IPS-20b (cell line): Measurements from ENCODE around the gene CYB561.
A peak's percentile ranks its signal among the peaks of the same experiment; 100 is the strongest.

Experiments
- H3K27ac ChIP-seq: one replicate; pipeline ENCODE4 v1.5.1; 2013; ENCODE audit warnings: low read length
- H3K27me3 ChIP-seq: 2 replicates; pipeline ENCODE4 v1.6.1; 2013; ENCODE audit warnings: mild to moderate bottlenecking, low read length, inconsistent platforms; ENCODE audit not compliant: insufficient read depth
- H3K36me3 ChIP-seq: 2 replicates; pipeline ENCODE4 v1.6.1; 2013; ENCODE audit warnings: low read depth, mild to moderate bottlenecking, inconsistent platforms, low read length, moderate library complexity; ENCODE audit not compliant: insufficient read depth
- H3K4me1 ChIP-seq: 2 replicates; pipeline ENCODE4 v1.6.1; 2013; ENCODE audit warnings: mild to moderate bottlenecking, control low read depth, inconsistent platforms, low read length, moderate library complexity; ENCODE audit not compliant: insufficient read depth
- H3K4me3 ChIP-seq: 2 replicates; pipeline ENCODE4 v1.5.1; 2013; ENCODE audit warnings: mild to moderate bottlenecking, low read length, inconsistent platforms
- H3K9ac ChIP-seq: 2 replicates; pipeline ENCODE4 v1.6.1; 2013; ENCODE audit warnings: low read depth, mild to moderate bottlenecking, inconsistent platforms, low read length, moderate library complexity
- H3K9me3 ChIP-seq: 2 replicates; pipeline ENCODE4 v1.6.1; 2013; ENCODE audit warnings: mild to moderate bottlenecking, low read depth, low read length, inconsistent platforms; ENCODE audit not compliant: insufficient read depth

The CYB561 gene

DNA sequence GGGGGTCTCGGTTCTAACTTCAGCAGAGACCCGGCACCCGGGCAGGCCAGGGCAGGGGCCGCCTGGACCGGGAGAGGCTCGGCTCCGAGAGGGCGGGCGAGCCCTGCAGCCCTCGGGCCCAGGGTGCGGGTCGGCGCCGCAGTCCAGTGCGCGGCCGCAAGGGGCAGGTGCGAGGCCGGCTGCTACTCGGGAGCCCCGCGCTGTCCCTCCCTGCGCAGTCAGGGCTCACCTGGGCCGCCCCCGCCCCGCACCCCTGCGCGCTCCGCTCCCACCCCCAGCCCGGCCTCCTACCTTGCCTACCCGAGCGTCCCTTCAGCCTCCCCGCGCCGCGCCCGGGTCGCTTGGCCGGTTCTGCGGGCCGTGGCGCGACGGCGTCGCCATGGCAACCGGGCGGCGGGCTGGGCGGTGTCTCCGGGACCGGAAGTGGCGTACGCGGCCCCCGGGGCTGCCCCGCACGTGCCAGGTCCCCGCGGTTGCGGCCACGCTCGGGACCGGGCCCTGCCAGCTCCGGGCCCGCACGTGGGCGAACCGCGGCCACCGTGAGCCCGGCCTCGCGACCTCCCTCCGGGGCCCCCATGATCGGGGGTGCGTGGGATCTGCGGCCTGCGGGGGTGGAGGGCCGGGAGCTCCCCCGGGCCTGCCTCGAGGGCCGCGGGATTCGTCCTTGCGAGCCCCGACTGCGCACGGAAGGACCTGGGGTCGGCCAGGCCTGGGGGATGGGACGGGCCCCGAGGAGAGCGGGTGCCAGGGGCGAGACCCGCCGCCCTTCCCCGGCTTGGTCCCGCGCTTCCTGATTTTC is at the start of gene CYB561:
Gene CYB561, minus strand, starts transcription at position 353 of the 799 bp plus-strand sequence. CDS start 8,759 bp downstream, outside the sequence.
- Histone ChIP-seq H3K4me3 (peak within 1 kb of the TSS; percentile 69; the same call in 1 of the 2 replicates), H3K9ac (peak within 1 kb of the TSS; percentile 60), H3K36me3 (no peaks in the 10 kb centered on the region), H3K27me3 (peaks cover 27% of the 10 kb centered on the region; the same call in 1 of the 2 replicates), H3K27ac (no peak within 1 kb of the TSS), H3K4me1 (peaks cover 13% of the 10 kb centered on the region), H3K9me3 (no peaks in the 10 kb centered on the region)

DNA sequence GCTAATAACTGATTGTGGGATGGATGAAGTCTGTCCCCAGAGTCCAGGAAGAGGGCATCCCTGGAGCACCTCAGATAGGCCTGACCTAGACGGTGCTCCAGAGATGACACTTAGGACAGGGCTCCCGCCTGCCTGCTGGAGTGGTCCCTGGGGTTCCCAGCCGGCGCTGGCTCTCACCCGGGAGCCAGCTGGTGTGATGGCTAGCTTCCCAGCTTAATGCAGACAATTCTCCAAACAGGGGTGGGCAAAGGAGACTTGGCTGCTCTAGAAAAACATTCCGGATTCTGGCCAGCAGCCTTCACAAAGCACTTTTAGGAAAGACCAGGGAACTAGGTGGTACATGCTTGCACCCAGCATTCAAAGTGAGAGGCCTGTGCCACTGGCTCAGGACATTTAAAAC is 49.4 kb upstream of the CYB561 start:
- Histone ChIP-seq H3K36me3 (no peaks in the 10 kb centered on the region), H3K4me3 (no peak overlapping the region), H3K9ac (no peak overlapping the region), H3K27me3 (peaks cover under 1% of the 10 kb centered on the region; the same call in 1 of the 2 replicates), H3K4me1 (peaks cover 6% of the 10 kb centered on the region; the same call in 1 of the 2 replicates), H3K9me3 (no peaks in the 10 kb centered on the region), H3K27ac (no peak overlapping the region)

- H3K9ac ChIP-seq: no peak overlapping the region
- no peaks in the 10 kb centered on the region for H3K36me3 ChIP-seq
- H3K4me3 ChIP-seq: no peak overlapping the region
- peaks cover 6% of the 10 kb centered on the region; the same call in 1 of the 2 replicates for H3K4me1 ChIP-seq
- no peak overlapping the region for H3K27ac ChIP-seq
- H3K9me3 ChIP-seq: no peaks in the 10 kb centered on the region
- H3K27me3 ChIP-seq: no peaks in the 10 kb centered on the region
Observed at GRCh38 chr17:63494300-63494928, 48.3 kb upstream of the CYB561 start.

GRCh38 chr17:63493411-63493810 is 47.3 kb upstream of the CYB561 start:
- peaks cover 6% of the 10 kb centered on the region; the same call in 1 of the 2 replicates for H3K4me1 ChIP-seq
- no peak overlapping the region for H3K27ac ChIP-seq
- no peaks in the 10 kb centered on the region for H3K9me3 ChIP-seq
- H3K27me3 ChIP-seq: no peaks in the 10 kb centered on the region
- no peaks in the 10 kb centered on the region for H3K36me3 ChIP-seq
- no peak overlapping the region for H3K9ac ChIP-seq
- H3K4me3 ChIP-seq: no peak overlapping the region

DNA sequence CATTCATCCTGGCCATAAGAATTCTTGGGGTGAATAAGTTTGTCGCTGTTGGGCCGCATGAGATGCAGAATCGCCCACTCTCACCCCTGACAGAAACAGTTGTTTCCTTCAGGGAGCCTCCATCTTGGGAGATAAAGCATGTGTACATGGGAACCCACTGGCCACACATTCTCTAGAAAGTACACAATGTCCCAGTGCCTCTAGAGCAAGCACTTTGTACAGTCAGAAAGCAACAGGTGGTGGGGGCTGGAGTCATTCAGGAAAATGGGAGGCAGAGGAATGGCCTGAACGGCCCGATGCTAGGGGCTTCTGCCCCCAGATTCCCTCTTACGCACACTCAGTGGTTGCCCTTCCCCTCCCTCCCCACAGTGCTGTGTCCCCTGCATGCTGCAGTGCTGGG is 46.8 kb upstream of the CYB561 start:
- H3K4me3 ChIP-seq: no peak overlapping the region
- peaks cover 5% of the 10 kb centered on the region; the same call in 1 of the 2 replicates for H3K4me1 ChIP-seq
- no peak overlapping the region for H3K9ac ChIP-seq
- H3K27ac ChIP-seq: no peak overlapping the region
- no peaks in the 10 kb centered on the region for H3K9me3 ChIP-seq
- no peaks in the 10 kb centered on the region for H3K36me3 ChIP-seq
- H3K27me3 ChIP-seq: no peaks in the 10 kb centered on the region

- H3K9me3 ChIP-seq: no peaks in the 10 kb centered on the region
- H3K9ac ChIP-seq: no peak overlapping the region
- no peak overlapping the region for H3K4me3 ChIP-seq
- no peaks in the 10 kb centered on the region for H3K27me3 ChIP-seq
- no peak overlapping the region for H3K27ac ChIP-seq
- H3K4me1 ChIP-seq: no peaks in the 10 kb centered on the region
- H3K36me3 ChIP-seq: no peaks in the 10 kb centered on the region
Observed at GRCh38 chr17:63491977-63492618, 46.0 kb upstream of the CYB561 start.

DNA sequence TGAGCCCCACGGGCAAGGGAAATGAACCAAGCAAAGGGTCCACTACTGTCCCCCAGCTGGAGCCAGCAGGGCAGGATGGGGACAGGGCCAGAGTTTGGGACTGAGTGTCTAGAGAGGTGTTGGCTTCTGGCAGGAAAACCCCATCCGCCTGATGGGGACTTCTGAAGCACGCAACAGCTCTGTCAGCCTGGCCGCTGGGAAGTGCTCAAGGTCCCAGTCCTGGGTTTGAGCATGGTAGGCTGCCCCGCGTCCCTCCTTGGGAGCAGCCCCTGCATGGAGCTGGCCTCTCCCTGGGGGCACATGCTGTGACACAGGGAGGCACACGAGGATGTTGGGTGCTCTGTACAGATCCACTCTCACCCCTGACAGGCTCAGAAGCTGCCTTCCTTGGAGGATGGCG is 45.3 kb upstream of the CYB561 start:
- H3K27ac ChIP-seq: no peak overlapping the region
- H3K9ac ChIP-seq: no peak overlapping the region
- no peaks in the 10 kb centered on the region for H3K9me3 ChIP-seq
- no peaks in the 10 kb centered on the region for H3K4me1 ChIP-seq
- H3K27me3 ChIP-seq: no peaks in the 10 kb centered on the region
- no peak overlapping the region for H3K4me3 ChIP-seq
- no peaks in the 10 kb centered on the region for H3K36me3 ChIP-seq

GRCh38 chr17:63490858-63491400 is 44.8 kb upstream of the CYB561 start:
- Histone ChIP-seq H3K4me3 (no peak overlapping the region), H3K36me3 (no peaks in the 10 kb centered on the region), H3K9me3 (no peaks in the 10 kb centered on the region), H3K9ac (no peak overlapping the region), H3K27ac (no peak overlapping the region), H3K4me1 (no peaks in the 10 kb centered on the region), H3K27me3 (no peaks in the 10 kb centered on the region)

DNA sequence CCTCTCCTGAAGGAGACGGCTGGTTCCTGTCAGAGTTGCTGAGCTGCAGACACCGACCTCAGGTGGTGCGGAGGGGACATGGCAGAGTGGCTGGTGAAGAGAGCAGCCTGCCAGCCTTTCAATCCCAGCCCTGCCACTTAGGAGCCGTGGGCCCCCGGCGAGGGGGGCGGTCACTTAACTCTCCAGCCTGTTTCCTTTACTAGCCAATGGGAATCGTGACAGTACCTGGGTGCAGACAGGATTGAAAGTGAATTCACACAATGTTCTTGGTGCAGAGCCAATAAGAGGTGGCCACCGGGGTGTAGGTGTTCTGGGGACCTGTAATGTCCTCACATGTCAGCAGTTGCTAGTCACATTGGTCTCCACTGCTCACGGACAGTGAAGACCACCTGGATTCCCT is 44.2 kb upstream of the CYB561 start:
- Histone ChIP-seq H3K27me3 (no peaks in the 10 kb centered on the region), H3K36me3 (no peaks in the 10 kb centered on the region), H3K4me1 (no peaks in the 10 kb centered on the region), H3K9me3 (no peaks in the 10 kb centered on the region), H3K4me3 (no peak overlapping the region), H3K9ac (no peak overlapping the region), H3K27ac (no peak overlapping the region)

DNA sequence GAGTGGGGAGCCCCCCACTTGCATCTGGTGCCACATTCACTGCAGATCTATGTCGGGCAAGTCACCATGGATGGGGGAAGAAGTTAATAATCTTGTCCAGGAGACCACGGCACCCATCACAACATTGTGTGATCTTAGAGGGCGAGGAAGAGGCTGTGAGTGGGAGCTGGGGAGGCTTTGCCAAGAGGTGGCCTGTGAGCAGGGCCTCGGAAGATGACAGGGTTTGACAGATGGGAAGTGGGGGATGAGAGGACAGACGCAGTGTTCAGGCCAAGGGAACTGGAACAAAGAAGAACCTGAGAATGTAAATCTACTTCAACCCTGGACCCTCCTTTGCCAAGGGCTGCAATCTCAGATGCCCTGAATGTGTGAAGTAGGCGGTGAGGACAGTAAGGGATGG is 43.2 kb upstream of the CYB561 start:
- H3K4me1 ChIP-seq: no peaks in the 10 kb centered on the region
- no peak overlapping the region for H3K27ac ChIP-seq
- no peaks in the 10 kb centered on the region for H3K9me3 ChIP-seq
- no peak overlapping the region for H3K9ac ChIP-seq
- no peaks in the 10 kb centered on the region for H3K27me3 ChIP-seq
- H3K36me3 ChIP-seq: no peaks in the 10 kb centered on the region
- no peak overlapping the region for H3K4me3 ChIP-seq

- Histone ChIP-seq H3K9me3 (no peaks in the 10 kb centered on the region), H3K9ac (no peak overlapping the region), H3K36me3 (no peaks in the 10 kb centered on the region), H3K27ac (no peak overlapping the region), H3K4me3 (no peak overlapping the region), H3K4me1 (no peaks in the 10 kb centered on the region), H3K27me3 (no peaks in the 10 kb centered on the region)
Observed at GRCh38 chr17:63488851-63489250, 42.7 kb upstream of the CYB561 start.
